NCI-H526 treated with DMSO at 0.1 percent for 48 hours (cell line): ENCODE results near the gene WASL.

Experiments
- DNase-seq: peaks from one replicate; lab custom pipeline; 2025; lab: John Stamatoyannopoulos, UW

WASL gene

GRCh38 chr7:123690550-123690949, 58.3 kb downstream of the WASL start:
- no peak for DNase-seq

GRCh38 chr7:123689250-123689649, 59.6 kb downstream of the WASL start:
- DNase-seq, result no peak

GRCh38 chr7:123687727-123688126, 61.1 kb downstream of the WASL start:
- DNase-seq, result no peak

GRCh38 chr7:123687161-123687560, 61.6 kb downstream of the WASL start:
- DNase-seq, result no peak

- peak; percentile 61 for DNase-seq
Measured at GRCh38 chr7:123682690-123683089, 66.1 kb downstream of the WASL start.

- DNase-seq, result no peak
Measured at GRCh38 chr7:123681561-123681960, 67.2 kb downstream of the WASL start.

GRCh38 chr7:123680580-123680979, 68.2 kb downstream of the WASL start:
- no peak for DNase-seq

GRCh38 chr7:123679614-123680013, 69.2 kb downstream of the WASL start:
- no peak for DNase-seq

- DNase-seq, result no peak
Measured at GRCh38 chr7:123677061-123677715, 71.6 kb downstream of the WASL start.

- no peak for DNase-seq
Measured at GRCh38 chr7:123675181-123675473, 73.7 kb downstream of the WASL start.

GRCh38 chr7:123674399-123675180, 74.2 kb downstream of the WASL start:
- DNase-seq, result no peak

GRCh38 chr7:123673752-123674398, 74.9 kb downstream of the WASL start:
- no peak for DNase-seq

- no peak for DNase-seq
Measured at GRCh38 chr7:123673137-123673732, 75.6 kb downstream of the WASL start.

GRCh38 chr7:123669485-123669884, 79.3 kb downstream of the WASL start:
- DNase-seq, result no peak

GRCh38 chr7:123666492-123666891, 82.3 kb downstream of the WASL start:
- no peak for DNase-seq

GRCh38 chr7:123665896-123666295, 82.9 kb downstream of the WASL start:
- DNase-seq, result no peak

- DNase-seq, result no peak
Measured at GRCh38 chr7:123665157-123665556, 83.6 kb downstream of the WASL start.

GRCh38 chr7:123663200-123663599, 85.6 kb downstream of the WASL start:
- DNase-seq, result no peak

GRCh38 chr7:123662755-123663154, 86.0 kb downstream of the WASL start:
- DNase-seq, result no peak

GRCh38 chr7:123662293-123662692, 86.5 kb downstream of the WASL start:
- DNase-seq, result no peak

- no peak for DNase-seq
Measured at GRCh38 chr7:123661765-123662164, 87.0 kb downstream of the WASL start.

GRCh38 chr7:123660514-123661354, 88.1 kb downstream of the WASL start:
- DNase-seq, result no peak
